Spleen (tissue), 11 donors: ENCODE results near the gene TRIAP1. TPM values are rescaled to one million over a fixed set of nuclear protein-coding genes. Genes with fewer than 3 reads are reported as not detected.

ENCODE experiments used
- DNase-seq: peaks from one replicate; pipeline ENCODE4 v3.0.0-alpha.2; 2020
- H3K27ac ChIP-seq, 8 donors: fragments of 200-600 bp; sonication (generic) in 7 of 8; 1 replicate in 4 of 8; 2 replicates in 4 of 8; pipeline versions ENCODE4 v1.5.0 to v1.8.0; 2016 to 2021; ENCODE audit warnings: inconsistent platforms in 4 of 8, mild to moderate bottlenecking in 4 of 8, moderate library complexity in 1 of 8
- H3K27me3 ChIP-seq, 7 donors: fragments of 200-600 bp; sonication (generic) in 6 of 7; replicated peaks in 1 of 7; 1 replicate in 4 of 7; 2 replicates in 3 of 7; pipeline versions ENCODE4 v1.5.0 to v1.8.0; 2016 to 2021; ENCODE audit warnings: inconsistent platforms in 3 of 7, mild to moderate bottlenecking in 1 of 7
- H3K36me3 ChIP-seq, 6 donors: fragments of 200-600 bp; sonication (generic) in 5 of 6; 1 replicate in 4 of 6; 2 replicates in 2 of 6; pipeline versions ENCODE4 v1.5.0 to v1.8.0; 2016 to 2021; ENCODE audit warnings: inconsistent platforms in 2 of 6
- H3K4me1 ChIP-seq, 6 donors: fragments of 200-600 bp; sonication (generic) in 5 of 6; 1 replicate in 3 of 6; 2 replicates in 3 of 6; pipeline versions ENCODE4 v1.5.0 to v1.8.0; 2016 to 2021; ENCODE audit warnings: inconsistent platforms in 3 of 6
- H3K4me3 ChIP-seq, 8 donors: fragments of 200-600 bp; sonication (generic) in 7 of 8; 1 replicate in 4 of 8; 2 replicates in 4 of 8; pipeline versions ENCODE4 v1.5.0 to v1.8.0; 2016 to 2021; ENCODE audit warnings: inconsistent platforms in 4 of 8, mild to moderate bottlenecking in 4 of 8, moderate library complexity in 2 of 8
- H3K9me3 ChIP-seq, 8 donors: fragments of 200-600 bp; sonication (generic) in 7 of 8; 1 replicate in 4 of 8; 2 replicates in 4 of 8; pipeline versions ENCODE4 v1.5.0 to v1.8.0; 2016 to 2021; ENCODE audit warnings: inconsistent platforms in 4 of 8
- POLR2A ChIP-seq, 3 donors: fragments of 450-650 bp; IDR thresholded peaks; one replicate each; pipeline ENCODE4 v1.5.1; 2017; ENCODE audit warnings: antibody characterized with exemption in 3 of 3, mild to moderate bottlenecking in 1 of 3
- POLR2AphosphoS5 ChIP-seq, 3 donors: sonication (generic); formaldehyde crosslinking; IDR thresholded peaks; one replicate each; pipeline ENCODE4 v1.5.1; 2017; ENCODE audit warnings: antibody characterized with exemption in 3 of 3
- WGBS, 5 donors: extraction: QIAGEN DNeasy Blood & Tissue Kit in 3 of 5; methylation state at CpG; one replicate each; pipeline versions ENCODE4 v1.1.5 to v1.1.7; 2013 to 2018; 5-methylcytosine and 5-hydroxymethylcytosine counted together
- intact Hi-C: fragments of 100-400 bp; cut with DNase I; formaldehyde crosslinking; loops from one replicate; pipeline ENCODE4 v1.15.0; 2023; ENCODE audit warnings: low total_unique reads
- polyA plus RNA-seq, 3 donors: library from polyadenylated mRNA; stranded (reverse); fragments of 200-250 nt; gene quantifications; one replicate each; pipeline ENCODE4 v1.2.1, GENCODE V29; 2013
- total RNA-seq, 7 donors: library from RNA; depleted of rRNA in 3 of 7; stranded (reverse); fragments of >200 nt in 3 of 7; fragmentation: NEBNext Ultra II Directional in 4 of 7; extraction: Animal tissue kit (Norgen Biotek cat#: 25700) in 4 of 7; gene quantifications; one replicate each; pipeline versions ENCODE4 v1.1.0 to v1.2.1, GENCODE V29; 2016 to 2021
- TF ChIP-seq, protein P1 (sequence below), 11 experiments: fragments of 200-600 bp in 7 of 11; fragments of 450-650 bp in 4 of 11; sonication (generic) in 4 of 11; IDR thresholded peaks in 8 of 11; conservative IDR thresholded peaks in 3 of 11; 1 replicate in 7 of 11; 2 replicates in 4 of 11; pipeline versions ENCODE4 v1.4.0 to v1.8.0; 2016 to 2021; ENCODE audit warnings: antibody characterized with exemption in 11 of 11, inconsistent platforms in 4 of 11, mild to moderate bottlenecking in 1 of 11
- donor health status: healthy with polysubstance abuse.
- donor health status: DM: no; HTN: no; CAD: no; lungs with moderate emphysema.
- donor health status: DM: no; HTN: no; CAD: no.
- donor health status: Bipolar disorder and iron deficiency.
- donor health status: healthy.
- donor health status: DM: no; HTN: no; CAD: no.
- donor health status: DM: yes; HTN: yes; CAD: no.

The TRIAP1 gene
- total and polyA plus RNA-seq, 10 donors: 10.2 to 35.9 (median 14.9) TPM

DNA sequence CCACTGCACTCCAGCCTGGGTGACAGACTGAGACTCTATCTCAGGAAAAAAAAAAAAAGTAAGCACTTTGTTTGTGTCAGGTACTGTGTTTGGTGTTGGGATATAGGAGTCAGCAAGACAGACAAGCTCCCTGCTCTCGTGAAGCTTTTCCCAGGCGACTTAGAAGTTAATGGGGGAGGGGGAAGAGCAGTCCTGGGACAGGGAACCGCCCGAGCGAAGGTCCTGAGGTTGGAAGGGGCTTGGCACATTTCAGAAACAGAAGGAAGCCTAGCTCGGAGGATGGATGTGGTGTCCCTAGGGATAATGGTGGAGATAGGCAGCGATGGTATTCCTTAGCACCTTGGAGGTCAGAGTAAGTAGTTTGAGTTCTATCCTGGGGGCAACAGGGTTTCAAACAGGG is 16.8 kb downstream of the TRIAP1 start:
- Histone ChIP-seq H3K4me1 (peaks cover 0 to 8% (median 2%) of the 10 kb centered on the region in 6 donors), H3K4me3 (no peak overlapping the region), H3K27me3 (peaks cover 0 to 51% (median 0%) of the 10 kb centered on the region in 7 donors), H3K36me3 (no peaks in the 10 kb centered on the region), H3K9me3 (peaks cover 0 to 2% (median 0%) of the 10 kb centered on the region in 8 donors), H3K27ac (no peak overlapping the region)
- intact Hi-C loops: no loop called here
- no peak for DNase-seq
- TF ChIP-seq POLR2A (IDR thresholded peaks at IDR 0.05) (no peak), POLR2AphosphoS5 (IDR thresholded peaks at IDR 0.05) (no peak)
- TF ChIP-seq, protein P1, sequence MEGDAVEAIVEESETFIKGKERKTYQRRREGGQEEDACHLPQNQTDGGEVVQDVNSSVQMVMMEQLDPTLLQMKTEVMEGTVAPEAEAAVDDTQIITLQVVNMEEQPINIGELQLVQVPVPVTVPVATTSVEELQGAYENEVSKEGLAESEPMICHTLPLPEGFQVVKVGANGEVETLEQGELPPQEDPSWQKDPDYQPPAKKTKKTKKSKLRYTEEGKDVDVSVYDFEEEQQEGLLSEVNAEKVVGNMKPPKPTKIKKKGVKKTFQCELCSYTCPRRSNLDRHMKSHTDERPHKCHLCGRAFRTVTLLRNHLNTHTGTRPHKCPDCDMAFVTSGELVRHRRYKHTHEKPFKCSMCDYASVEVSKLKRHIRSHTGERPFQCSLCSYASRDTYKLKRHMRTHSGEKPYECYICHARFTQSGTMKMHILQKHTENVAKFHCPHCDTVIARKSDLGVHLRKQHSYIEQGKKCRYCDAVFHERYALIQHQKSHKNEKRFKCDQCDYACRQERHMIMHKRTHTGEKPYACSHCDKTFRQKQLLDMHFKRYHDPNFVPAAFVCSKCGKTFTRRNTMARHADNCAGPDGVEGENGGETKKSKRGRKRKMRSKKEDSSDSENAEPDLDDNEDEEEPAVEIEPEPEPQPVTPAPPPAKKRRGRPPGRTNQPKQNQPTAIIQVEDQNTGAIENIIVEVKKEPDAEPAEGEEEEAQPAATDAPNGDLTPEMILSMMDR (IDR thresholded peaks at IDR 0.05 in 8 of 11, conservative IDR thresholded peaks at IDR 0.05 in 3 of 11): no peak
- WGBS, 5 donors: 62 to 75% (median 72%) methylated on average over 7 of the region's 7 CpGs

DNA sequence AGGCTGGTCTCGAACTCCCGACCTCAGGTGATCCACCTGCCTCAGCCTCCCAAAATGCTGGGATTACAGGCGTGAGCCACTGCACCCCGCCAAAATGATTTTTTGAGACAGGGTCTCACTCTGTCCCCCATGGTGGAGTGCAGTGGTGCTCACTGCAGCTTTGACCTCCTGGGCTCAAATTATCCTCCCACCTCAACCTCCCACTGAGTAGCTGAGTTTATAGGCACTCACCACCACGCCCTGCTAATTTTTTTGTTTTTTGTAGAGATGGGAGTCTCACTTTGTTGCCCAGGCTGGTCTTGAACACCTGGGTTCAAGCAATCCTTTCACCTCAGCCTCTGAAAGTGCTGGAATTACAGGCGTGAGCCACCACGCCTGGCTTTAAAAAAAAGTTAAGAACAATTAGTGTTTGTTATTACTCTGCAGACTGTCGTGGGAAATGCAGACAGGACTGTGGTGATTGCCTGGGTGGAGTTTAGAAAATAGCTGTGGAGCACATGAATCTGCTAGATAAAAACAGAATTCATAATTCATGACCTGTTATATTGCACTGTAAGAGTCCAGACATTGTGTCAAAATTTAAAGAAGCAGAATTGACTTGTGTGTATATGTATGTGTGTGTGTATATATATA is 17.5 kb downstream of the TRIAP1 start:
- no peak for TF ChIP-seq POLR2AphosphoS5 (IDR thresholded peaks at IDR 0.05)
- intact Hi-C loops: no loop called here
- 56 to 69% (median 66%) methylated on average over 8 of the region's 8 CpGs for WGBS, 5 donors

DNA sequence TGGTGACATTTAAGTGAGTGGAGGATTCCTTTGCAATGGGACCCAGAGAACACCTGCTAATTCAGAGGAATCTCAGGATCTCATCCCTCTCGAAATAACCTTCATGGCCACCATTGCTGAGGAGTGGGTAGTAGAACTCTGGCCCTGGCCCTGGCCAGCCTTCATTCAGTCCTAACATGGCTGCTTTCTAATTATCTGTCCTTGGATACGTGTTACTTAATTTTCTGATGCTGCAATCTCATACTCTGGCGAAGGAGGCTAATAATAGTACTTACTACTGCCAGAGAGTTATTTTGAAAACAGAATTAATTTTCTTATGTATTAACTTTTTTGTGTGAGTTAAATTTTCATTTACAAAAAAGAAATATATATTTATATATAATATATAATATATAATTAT is 20.4 kb downstream of the TRIAP1 start:
- Histone ChIP-seq H3K27me3 (peaks cover 0 to 25% (median 0%) of the 10 kb centered on the region in 7 donors), H3K4me3 (no peak overlapping the region), H3K27ac (no peak overlapping the region), H3K36me3 (no peaks in the 10 kb centered on the region), H3K9me3 (peaks cover 0 to 2% (median 0%) of the 10 kb centered on the region in 8 donors), H3K4me1 (peaks cover 0 to 7% (median 2%) of the 10 kb centered on the region in 6 donors)
- 80 to 90% (median 83%) methylated on average over 3 of the region's 3 CpGs for WGBS, 5 donors
- intact Hi-C loops: no loop called here
- no peak for DNase-seq
- TF ChIP-seq, protein P1 (IDR thresholded peaks at IDR 0.05 in 8 of 11, conservative IDR thresholded peaks at IDR 0.05 in 3 of 11): no peak
- TF ChIP-seq POLR2A (IDR thresholded peaks at IDR 0.05): no peak
- TF ChIP-seq POLR2AphosphoS5 (IDR thresholded peaks at IDR 0.05): no peak

More for the DNA sequence above, 17.5 kb downstream of the TRIAP1 start:
- Histone ChIP-seq H3K27ac (no peak overlapping the region), H3K36me3 (no peaks in the 10 kb centered on the region), H3K4me3 (no peak overlapping the region), H3K9me3 (peaks cover 0 to 2% (median 0%) of the 10 kb centered on the region in 8 donors), H3K27me3 (peaks cover 0 to 50% (median 0%) of the 10 kb centered on the region in 7 donors), H3K4me1 (peaks cover 0 to 8% (median 2%) of the 10 kb centered on the region in 6 donors)
- no peak for DNase-seq

DNA sequence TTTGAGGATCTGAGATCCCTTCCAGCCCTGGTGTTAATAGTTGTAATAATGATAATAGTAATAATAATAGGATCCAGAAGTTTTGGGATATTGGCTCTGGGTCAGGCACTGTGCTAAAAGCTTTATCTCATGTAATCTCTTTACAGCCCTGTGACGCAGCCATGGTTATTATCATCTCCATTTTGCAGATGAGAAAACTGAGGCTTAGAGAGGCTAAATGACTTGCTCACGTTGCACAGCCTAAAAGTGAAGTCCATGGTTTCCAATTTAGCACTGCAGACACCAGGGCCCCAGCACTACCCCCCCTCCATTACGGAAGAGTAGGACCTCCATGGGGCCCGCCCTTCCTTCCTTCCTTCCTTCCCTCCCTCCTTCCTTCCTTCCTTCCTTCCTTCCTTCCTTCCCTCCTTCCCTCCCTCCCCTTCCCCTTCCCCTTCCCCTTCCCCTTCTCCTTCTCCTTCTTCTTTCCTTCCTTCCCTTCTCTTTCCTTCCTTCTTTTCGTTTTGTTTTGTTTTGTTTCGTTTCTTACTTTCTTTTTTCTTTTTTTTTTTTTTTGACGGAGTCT is 23.2 kb downstream of the TRIAP1 start:
- intact Hi-C loops: no loop called here
- no peak for DNase-seq
- H3K27me3 ChIP-seq: peaks cover 0 to 11% (median 0%) of the 10 kb centered on the region in 7 donors
- no peak overlapping the region for H3K27ac ChIP-seq
- TF ChIP-seq, protein P1 (IDR thresholded peaks at IDR 0.05 in 8 of 11, conservative IDR thresholded peaks at IDR 0.05 in 3 of 11): no peak
- no peak for TF ChIP-seq POLR2A (IDR thresholded peaks at IDR 0.05)
- no peak for TF ChIP-seq POLR2AphosphoS5 (IDR thresholded peaks at IDR 0.05)
- no peaks in the 10 kb centered on the region for H3K36me3 ChIP-seq
- H3K4me3 ChIP-seq: no peak overlapping the region
- no peaks in the 10 kb centered on the region for H3K4me1 ChIP-seq
- H3K9me3 ChIP-seq: no peaks in the 10 kb centered on the region
- WGBS, 5 donors: 43 to 67% (median 48%) methylated on average over 7 of the region's 7 CpGs
